Measurements from ENCODE around the gene JAZF1.

GRCh38 chr7:28149291-28150101 lies 31.1 kb downstream of the JAZF1 start:
- TF ChIP-seq CTCF (IDR thresholded peaks at IDR 0.05; ENCODE audit: low read length) (no peak), EZH2 (optimal IDR thresholded peaks at IDR 0.05; ENCODE audit: low read depth, low read length) (no peak), EZH2phosphoT487 (IDR thresholded peaks at IDR 0.05; ENCODE audit: low read length) (no peak)

Measured in MM.1S (cell line).